NCI-H1436 (cell line): ENCODE data around the gene SLC2A8.

ENCODE experiments used
- DNase-seq: peaks from one replicate; lab custom pipeline; 2025; lab: John Stamatoyannopoulos, UW

Gene SLC2A8

DNA sequence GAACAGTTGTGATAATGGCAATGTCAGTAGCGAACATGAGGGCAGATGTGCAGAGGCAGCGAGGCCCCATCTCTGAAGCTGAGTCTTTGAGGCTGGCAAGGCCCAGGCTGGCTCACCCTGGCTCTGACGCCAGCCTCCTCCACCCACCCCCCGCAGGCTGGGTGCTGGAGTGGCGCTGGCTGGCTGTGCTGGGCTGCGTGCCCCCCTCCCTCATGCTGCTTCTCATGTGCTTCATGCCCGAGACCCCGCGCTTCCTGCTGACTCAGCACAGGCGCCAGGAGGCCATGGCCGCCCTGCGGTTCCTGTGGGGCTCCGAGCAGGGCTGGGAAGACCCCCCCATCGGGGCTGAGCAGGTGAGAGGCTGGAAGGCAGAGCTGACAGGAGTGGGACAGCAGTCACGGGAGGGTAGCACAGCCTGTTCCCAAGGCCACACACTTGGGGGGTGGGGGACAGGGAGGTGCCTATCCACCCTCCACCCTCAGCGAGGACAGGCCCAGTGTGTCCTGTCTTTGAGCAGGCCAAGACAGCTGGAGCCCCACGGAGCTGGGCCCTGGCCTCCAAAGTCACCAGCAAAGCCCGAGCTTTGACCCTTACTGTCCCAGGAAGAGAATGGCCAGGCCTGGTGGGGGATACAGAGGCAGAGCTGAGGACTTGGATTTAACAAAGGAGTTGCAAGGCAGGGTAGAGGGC is 5.6 kb downstream of the SLC2A8 start:
- no peak for DNase-seq

- no peak for DNase-seq
These were observed 6.7 kb downstream of the SLC2A8 start for GRCh38 chr9:127403507-127404192.

DNA sequence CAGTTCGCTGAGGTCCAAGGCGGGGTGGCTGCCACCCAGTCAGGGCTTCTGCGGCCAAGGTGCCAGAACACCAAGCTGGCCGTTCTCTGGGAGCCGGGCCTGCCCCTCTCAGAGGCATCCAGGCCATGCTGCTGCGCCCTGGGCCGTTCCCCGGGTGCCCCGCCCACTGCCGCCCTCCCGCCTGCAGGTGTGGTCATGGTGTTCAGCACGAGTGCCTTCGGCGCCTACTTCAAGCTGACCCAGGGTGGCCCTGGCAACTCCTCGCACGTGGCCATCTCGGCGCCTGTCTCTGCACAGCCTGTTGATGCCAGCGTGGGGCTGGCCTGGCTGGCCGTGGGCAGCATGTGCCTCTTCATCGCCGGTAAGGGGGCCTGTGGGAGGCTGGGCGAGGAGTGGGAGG is 7.7 kb downstream of the SLC2A8 start:
- DNase-seq = no peak

DNA sequence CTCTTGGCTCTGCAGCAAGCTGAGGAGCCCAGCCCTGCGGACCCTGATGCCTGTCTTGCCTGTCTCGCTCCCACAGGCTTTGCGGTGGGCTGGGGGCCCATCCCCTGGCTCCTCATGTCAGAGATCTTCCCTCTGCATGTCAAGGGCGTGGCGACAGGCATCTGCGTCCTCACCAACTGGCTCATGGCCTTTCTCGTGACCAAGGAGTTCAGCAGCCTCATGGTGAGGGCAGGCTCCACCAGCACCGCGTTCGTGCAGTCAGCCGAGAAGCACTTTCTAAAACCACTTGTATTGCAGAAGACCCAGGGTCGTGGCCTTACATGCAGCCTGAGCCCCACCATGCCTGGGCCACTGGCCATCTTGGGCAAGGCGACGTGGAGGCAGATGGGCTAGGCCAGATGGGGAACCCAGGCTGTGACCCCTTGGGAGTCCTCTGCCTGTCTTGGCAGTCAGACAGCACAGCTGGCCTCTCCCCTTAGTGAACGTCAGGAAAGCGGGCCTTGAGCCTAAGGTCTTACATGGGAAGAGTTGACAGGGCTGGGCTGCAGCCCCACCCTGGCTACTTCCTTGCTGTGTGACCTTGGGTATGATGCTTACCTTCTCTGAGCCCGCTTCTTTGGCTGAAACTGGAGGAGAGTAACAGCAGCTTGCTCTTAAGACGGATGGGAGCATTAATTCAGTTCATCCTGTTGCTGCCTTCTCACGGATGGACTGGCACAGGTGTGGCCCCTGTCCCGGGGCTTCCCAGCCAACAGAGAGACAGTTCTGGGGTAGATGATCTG is 8.6 kb downstream of the SLC2A8 start:
- no peak for DNase-seq

DNA sequence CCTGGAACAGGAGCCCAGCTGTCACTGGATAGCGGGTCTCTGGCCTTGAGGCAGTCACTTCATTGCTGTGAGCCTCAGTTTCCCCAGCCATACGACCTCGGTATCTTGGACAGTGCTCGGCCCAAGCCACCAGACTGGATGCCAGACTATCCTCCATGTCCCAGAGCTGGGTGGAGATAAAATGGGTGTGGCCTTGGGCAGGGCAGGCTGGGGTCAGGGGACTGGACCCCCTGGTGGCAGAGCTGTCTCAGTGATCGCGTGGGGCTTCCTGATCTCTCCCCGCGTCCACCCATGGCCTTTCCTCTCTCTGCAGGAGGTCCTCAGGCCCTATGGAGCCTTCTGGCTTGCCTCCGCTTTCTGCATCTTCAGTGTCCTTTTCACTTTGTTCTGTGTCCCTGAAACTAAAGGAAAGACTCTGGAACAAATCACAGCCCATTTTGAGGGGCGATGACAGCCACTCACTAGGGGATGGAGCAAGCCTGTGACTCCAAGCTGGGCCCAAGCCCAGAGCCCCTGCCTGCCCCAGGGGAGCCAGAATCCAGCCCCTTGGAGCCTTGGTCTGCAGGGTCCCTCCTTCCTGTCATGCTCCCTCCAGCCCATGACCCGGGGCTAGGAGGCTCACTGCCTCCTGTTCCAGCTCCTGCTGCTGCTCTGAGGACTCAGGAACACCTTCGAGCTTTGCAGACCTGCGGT is 10.0 kb downstream of the SLC2A8 start:
- no peak for DNase-seq

DNA sequence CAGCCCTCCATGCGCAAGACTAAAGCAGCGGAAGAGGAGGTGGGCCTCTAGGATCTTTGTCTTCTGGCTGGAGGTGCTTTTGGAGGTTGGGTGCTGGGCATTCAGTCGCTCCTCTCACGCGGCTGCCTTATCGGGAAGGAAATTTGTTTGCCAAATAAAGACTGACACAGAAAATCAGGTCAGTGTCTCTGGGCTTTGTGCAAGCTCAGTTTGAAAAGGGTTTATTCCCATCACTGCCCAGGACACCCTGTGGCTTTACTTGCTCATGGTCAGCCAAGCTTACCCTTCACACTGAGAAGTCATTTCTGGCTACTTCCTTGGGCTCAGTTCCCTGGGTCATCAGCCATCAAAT is 10.5 kb downstream of the SLC2A8 start:
- DNase-seq = no peak

DNA sequence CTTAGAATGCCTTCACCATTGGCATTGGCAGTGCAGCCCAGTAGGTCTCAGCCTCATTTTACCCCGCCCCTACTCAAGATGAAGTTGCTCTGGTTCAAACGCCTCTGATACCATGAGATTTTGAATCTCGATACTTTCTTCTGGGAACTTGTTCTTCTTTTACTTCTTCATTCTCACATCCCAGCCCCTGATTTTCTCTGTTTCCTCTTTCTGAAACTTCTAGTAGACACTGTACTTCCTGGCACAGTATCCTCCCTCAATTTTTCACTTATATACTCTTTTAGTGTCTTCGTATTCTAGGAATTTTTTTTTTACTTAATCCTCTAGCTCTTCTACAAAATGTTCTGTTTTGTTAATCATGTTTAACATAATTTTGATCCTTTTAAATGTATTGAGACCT is 14.2 kb downstream of the SLC2A8 start:
- no peak for DNase-seq

- no peak for DNase-seq
These were observed 18.2 kb downstream of the SLC2A8 start for GRCh38 chr9:127415141-127415540.

- DNase-seq = no peak
These were observed 18.7 kb downstream of the SLC2A8 start for GRCh38 chr9:127415657-127416056.

- DNase-seq = no peak
These were observed 20.4 kb downstream of the SLC2A8 start for GRCh38 chr9:127417131-127418036.

GRCh38 chr9:127418037-127418471 is 21.1 kb downstream of the SLC2A8 start:
- peak; percentile 3 for DNase-seq

DNA sequence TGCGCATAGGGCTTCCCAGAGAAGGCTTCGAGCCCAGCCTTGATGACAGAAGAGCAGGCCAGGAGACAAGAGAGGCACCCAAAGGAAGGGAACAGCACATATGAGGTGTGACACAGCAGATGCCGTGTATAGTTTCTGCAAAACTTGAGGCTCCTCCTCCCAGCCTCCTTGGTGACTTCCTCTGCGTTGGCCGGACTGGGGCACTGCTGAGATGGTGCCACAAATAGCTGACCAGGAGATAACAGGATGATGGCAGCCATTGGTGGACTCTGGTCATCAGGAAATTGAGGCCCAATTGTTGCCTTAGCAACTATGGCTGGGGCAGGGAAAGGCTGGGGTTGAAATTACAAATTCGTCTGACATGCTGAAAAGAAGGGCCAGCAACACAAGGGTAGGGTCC is 22.4 kb downstream of the SLC2A8 start:
- DNase-seq = no peak

- no peak for DNase-seq
These were observed 24.1 kb downstream of the SLC2A8 start for GRCh38 chr9:127421057-127421456.

GRCh38 chr9:127422133-127422782 is 25.3 kb downstream of the SLC2A8 start:
- DNase-seq = no peak

- DNase-seq = no peak
These were observed 25.8 kb downstream of the SLC2A8 start for GRCh38 chr9:127422787-127423186.

DNA sequence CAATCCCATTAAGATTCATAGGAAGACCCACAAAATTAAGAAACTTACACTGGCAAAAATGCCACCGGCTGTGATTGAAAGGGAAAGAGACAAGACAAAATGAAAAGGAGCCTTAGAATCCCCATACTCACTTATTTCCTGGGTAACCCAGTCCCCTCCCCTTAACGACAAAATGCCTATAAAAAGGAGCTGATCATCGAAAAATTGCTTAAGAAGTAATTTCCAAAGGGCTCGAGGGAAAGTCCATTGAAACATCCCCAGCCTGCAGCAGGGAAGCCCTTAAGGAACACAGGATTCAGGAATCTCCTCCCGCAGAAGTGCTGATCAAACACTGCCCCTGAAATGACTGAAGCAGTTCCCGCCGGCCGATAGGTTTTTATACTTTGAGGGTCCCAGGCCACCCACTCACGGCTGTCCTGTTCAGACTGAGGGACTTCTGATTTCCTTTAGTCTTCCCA is 26.5 kb downstream of the SLC2A8 start:
- DNase-seq = no peak

- peak; percentile 81 for DNase-seq
These were observed 27.1 kb downstream of the SLC2A8 start, which contains the start of gene ZNF79 for GRCh38 chr9:127423934-127424675. ZNF79 (plus strand) TSS chr9:127424382; CDS start chr9:127424788, 406 bp downstream.

GRCh38 chr9:127424676-127424999 is 27.7 kb downstream of the SLC2A8 start:
- no peak for DNase-seq

GRCh38 chr9:127426756-127427155 is 29.8 kb downstream of the SLC2A8 start:
- DNase-seq = no peak

GRCh38 chr9:127428348-127428747 is 31.4 kb downstream of the SLC2A8 start:
- DNase-seq = no peak
